ENCODE measurements around the gene SEPTIN5.

The SEPTIN5 gene

GRCh38 chr22:19732403-19733113 lies 18.3 kb downstream of the SEPTIN5 start:
- TF ChIP-seq, protein P1, sequence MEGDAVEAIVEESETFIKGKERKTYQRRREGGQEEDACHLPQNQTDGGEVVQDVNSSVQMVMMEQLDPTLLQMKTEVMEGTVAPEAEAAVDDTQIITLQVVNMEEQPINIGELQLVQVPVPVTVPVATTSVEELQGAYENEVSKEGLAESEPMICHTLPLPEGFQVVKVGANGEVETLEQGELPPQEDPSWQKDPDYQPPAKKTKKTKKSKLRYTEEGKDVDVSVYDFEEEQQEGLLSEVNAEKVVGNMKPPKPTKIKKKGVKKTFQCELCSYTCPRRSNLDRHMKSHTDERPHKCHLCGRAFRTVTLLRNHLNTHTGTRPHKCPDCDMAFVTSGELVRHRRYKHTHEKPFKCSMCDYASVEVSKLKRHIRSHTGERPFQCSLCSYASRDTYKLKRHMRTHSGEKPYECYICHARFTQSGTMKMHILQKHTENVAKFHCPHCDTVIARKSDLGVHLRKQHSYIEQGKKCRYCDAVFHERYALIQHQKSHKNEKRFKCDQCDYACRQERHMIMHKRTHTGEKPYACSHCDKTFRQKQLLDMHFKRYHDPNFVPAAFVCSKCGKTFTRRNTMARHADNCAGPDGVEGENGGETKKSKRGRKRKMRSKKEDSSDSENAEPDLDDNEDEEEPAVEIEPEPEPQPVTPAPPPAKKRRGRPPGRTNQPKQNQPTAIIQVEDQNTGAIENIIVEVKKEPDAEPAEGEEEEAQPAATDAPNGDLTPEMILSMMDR (IDR thresholded peaks at IDR 0.05; ENCODE audit: control insufficient read depth, extremely low read depth, insufficient read depth): no peak
- no peak for DNase-seq (ENCODE audit: low read depth)

DNA sequence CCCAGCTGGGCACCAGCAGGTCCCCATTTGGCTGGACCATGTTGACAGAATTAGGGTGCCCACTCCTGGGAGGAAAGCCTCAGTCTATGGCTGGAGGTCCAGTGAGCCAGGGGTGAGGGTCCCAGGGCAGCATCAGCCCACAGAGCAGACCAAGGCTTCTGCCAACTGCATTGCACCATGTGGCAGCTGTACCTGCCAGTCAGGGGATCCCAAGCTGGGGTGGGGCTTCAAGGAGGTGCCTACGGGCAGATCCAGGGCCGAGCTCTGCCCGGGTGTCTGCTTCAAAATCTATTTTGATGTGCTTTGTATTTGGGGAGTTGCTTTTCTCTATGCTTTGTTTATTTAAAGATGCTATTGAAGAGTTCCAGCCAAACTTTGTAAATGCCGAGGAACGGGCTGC lies 19.5 kb downstream of the SEPTIN5 start:
- TF ChIP-seq, protein P1 (IDR thresholded peaks at IDR 0.05; ENCODE audit: control insufficient read depth, extremely low read depth, insufficient read depth): no peak
- no peak for DNase-seq (ENCODE audit: low read depth)

More at GRCh38 chr22:19732403-19733113, 18.3 kb downstream of the SEPTIN5 start:
- no peak overlapping the region for H3K4me3 ChIP-seq (ENCODE audit: low read depth, low read length)

DNA sequence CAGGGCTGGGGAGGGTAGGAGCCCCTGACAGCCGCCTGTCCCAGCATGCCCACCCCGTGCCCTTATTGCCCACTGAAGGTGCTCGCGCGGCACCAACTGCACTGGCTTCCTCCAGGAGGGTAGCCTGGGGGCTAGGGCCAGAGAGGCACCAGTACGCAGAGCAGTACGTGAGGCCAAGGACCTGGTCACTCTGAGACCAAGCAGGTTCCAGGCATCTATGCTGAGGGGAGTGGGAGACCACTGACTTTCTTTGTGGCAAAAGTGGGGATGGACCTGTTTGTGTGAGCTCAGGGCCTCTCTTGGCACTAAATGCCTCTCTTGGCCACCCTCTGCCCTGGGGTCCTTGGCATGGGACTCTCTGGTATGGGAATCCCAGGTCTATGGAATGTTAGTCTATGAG lies 19.9 kb downstream of the SEPTIN5 start:
- TF ChIP-seq, protein P1 (IDR thresholded peaks at IDR 0.05; ENCODE audit: control insufficient read depth, extremely low read depth, insufficient read depth): no peak
- H3K4me3 ChIP-seq (ENCODE audit: low read depth, low read length): no peak overlapping the region
- no peak for DNase-seq (ENCODE audit: low read depth)

More for the DNA sequence above, 19.5 kb downstream of the SEPTIN5 start:
- no peak overlapping the region for H3K4me3 ChIP-seq (ENCODE audit: low read depth, low read length)

DNA sequence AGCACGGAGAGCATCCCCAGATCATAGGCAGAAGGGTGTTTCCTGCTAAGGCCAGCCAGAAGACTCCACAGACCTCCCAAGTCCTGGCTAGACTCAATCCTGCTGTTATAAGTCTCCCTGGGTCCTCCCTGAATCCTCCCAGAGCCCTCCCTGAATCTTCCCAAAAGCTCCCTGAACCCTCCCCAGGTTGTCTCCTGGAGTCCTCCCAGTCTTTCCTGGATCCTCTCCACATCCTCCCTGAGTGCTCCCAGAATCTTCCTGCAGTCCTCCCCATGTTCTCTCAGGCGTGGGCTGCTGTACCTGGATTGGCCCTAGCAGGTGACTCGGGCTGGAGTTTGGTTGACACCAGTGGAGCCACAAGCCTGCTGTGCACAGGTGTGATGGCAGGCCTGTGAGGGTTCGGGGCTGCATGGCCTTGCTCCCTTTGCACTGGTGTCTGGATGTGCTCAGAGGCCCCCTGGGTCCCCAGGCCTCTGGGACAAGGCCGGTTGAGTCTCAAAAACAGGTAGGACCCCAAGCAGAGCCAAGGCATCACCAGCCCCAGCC lies 20.6 kb downstream of the SEPTIN5 start:
- TF ChIP-seq, protein P1 (IDR thresholded peaks at IDR 0.05; ENCODE audit: control insufficient read depth, extremely low read depth, insufficient read depth): no peak
- no peak overlapping the region for H3K4me3 ChIP-seq (ENCODE audit: low read depth, low read length)
- DNase-seq (ENCODE audit: low read depth): no peak

- H3K4me3 ChIP-seq (ENCODE audit: low read depth, low read length): no peak overlapping the region
- DNase-seq (ENCODE audit: low read depth): no peak
- TF ChIP-seq, protein P1 (IDR thresholded peaks at IDR 0.05; ENCODE audit: control insufficient read depth, extremely low read depth, insufficient read depth): no peak
These were observed 21.6 kb downstream of the SEPTIN5 start for GRCh38 chr22:19735665-19736510.

GRCh38 chr22:19737846-19738663 lies 23.8 kb downstream of the SEPTIN5 start:
- TF ChIP-seq, protein P1 (IDR thresholded peaks at IDR 0.05; ENCODE audit: control insufficient read depth, extremely low read depth, insufficient read depth): no peak
- DNase-seq (ENCODE audit: low read depth): no peak
- no peak overlapping the region for H3K4me3 ChIP-seq (ENCODE audit: low read depth, low read length)
